ENCODE measurements around the gene MACF1. TPM values are rescaled to one million over a fixed set of nuclear protein-coding genes. Genes with fewer than 3 reads are reported as not detected.

MACF1 gene
- total and polyA plus RNA-seq, 4 donors = 23.3 to 216 (median 51.2) TPM

- TF ChIP-seq REST (IDR thresholded peaks at IDR 0.05) (no peak), JUND (IDR thresholded peaks at IDR 0.05) (no peak)
Measured at GRCh38 chr1:39346872-39347271, 142.4 kb downstream of the MACF1 start (continued).

- no peaks in the 10 kb centered on the region for H3K27me3 ChIP-seq (ENCODE audit: control insufficient read depth in 4 of 4, insufficient read depth in 4 of 4, low read length in 3 of 4)
- no peak overlapping the region for H3K4me3 ChIP-seq (ENCODE audit: low read depth in 1 of 3, low read length in 3 of 3)
- H3K9ac ChIP-seq (ENCODE audit: low read depth in 1 of 2, low read length in 2 of 2) = no peak overlapping the region
- no peak for DNase-seq (ENCODE audit: low spot score)
- peaks cover 17 to 72% (median 57%) of the 10 kb centered on the region in 4 donors for H3K36me3 ChIP-seq (ENCODE audit: control insufficient read depth in 4 of 4, insufficient read depth in 3 of 4, low read depth in 1 of 4, low read length in 3 of 4)
- TF ChIP-seq JUND (IDR thresholded peaks at IDR 0.05) (no peak), MAX (IDR thresholded peaks at IDR 0.05) (no peak), CTCF (IDR thresholded peaks at IDR 0.05; ENCODE audit: low read depth, low read length, missing input control) (no peak), RXRA (IDR thresholded peaks at IDR 0.05) (no peak), HNF4G (IDR thresholded peaks at IDR 0.05) (no peak), REST (IDR thresholded peaks at IDR 0.05) (no peak), ZBTB33 (IDR thresholded peaks at IDR 0.05) (no peak), FOXA1 (IDR thresholded peaks at IDR 0.05) (no peak), TAF1 (conservative IDR thresholded peaks at IDR 0.05) (no peak), ATF3 (IDR thresholded peaks at IDR 0.05) (no peak), GABPA (IDR thresholded peaks at IDR 0.05 in 1 of 2, conservative IDR thresholded peaks at IDR 0.05 in 1 of 2) (no peak), YY1 (IDR thresholded peaks at IDR 0.05) (no peak), FOXA2 (IDR thresholded peaks at IDR 0.05) (no peak), NR2F2 (IDR thresholded peaks at IDR 0.05) (no peak), SP1 (IDR thresholded peaks at IDR 0.05) (no peak), EGR1 (IDR thresholded peaks at IDR 0.05; ENCODE audit: low read depth in 2 of 2) (no peak)
- 96% methylated on average over 1 of the region's 1 CpG for WGBS
- H3K9me3 ChIP-seq (ENCODE audit: control insufficient read depth in 4 of 4, low read length in 3 of 4) = no peaks in the 10 kb centered on the region
- no peak overlapping the region for H3K27ac ChIP-seq (ENCODE audit: low read depth in 1 of 2, low read length in 2 of 2)
- H3K4me1 ChIP-seq (ENCODE audit: control insufficient read depth in 4 of 4, insufficient read depth in 4 of 4, low read length in 3 of 4) = no peaks in the 10 kb centered on the region
Measured at GRCh38 chr1:39348278-39348677, 143.8 kb downstream of the MACF1 start.
